C4-2B (cell line): ENCODE data around the gene ILDR1.

Experiments used
- H3K27ac ChIP-seq: fragments of 450-650 bp; 2 replicates; pipeline ENCODE4 v1.5.1; 2017
- ZFX ChIP-seq: fragments of 450-650 bp; IDR thresholded peaks from 2 replicates; pipeline ENCODE4 v1.6.1; 2017
- TF ChIP-seq, protein P1 (sequence below): fragments of 450-650 bp; conservative IDR thresholded peaks from 2 replicates; pipeline ENCODE4 v1.5.1; 2017; ENCODE audit warnings: mild to moderate bottlenecking

The ILDR1 gene

DNA sequence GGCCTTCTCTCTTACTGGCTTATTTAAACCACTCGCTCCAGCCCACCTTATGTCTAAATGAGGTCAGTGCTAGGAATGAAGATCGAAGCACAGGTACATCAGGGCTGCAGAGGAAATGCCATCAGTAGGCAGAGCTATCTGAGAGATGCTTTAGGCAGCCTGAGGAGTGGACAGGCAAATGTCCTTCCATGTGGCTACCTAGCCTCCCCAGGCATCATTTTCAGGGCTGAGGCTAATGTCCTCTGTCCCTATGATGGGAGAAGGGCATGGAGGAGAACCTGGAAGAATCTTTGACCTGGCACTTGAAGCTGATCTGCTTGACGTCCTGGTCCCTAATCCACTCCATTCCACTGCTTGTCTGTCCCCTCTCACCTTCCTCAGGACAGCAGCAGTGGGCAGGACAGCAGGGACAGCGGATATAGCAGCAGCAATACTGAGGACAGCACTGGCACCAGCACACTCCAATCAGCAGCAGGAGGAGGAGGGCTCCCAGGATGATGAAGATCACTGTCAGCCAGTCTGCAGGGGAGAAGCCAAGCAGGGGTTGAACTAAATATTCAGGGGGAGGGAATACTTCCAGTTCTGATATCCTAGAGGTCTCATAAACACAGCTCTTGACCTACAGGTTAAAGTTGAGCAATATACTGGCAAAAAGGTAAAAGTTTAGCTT lies 21.0 kb downstream of the ILDR1 start:
- no peak for TF ChIP-seq ZFX
- TF ChIP-seq, protein P1, sequence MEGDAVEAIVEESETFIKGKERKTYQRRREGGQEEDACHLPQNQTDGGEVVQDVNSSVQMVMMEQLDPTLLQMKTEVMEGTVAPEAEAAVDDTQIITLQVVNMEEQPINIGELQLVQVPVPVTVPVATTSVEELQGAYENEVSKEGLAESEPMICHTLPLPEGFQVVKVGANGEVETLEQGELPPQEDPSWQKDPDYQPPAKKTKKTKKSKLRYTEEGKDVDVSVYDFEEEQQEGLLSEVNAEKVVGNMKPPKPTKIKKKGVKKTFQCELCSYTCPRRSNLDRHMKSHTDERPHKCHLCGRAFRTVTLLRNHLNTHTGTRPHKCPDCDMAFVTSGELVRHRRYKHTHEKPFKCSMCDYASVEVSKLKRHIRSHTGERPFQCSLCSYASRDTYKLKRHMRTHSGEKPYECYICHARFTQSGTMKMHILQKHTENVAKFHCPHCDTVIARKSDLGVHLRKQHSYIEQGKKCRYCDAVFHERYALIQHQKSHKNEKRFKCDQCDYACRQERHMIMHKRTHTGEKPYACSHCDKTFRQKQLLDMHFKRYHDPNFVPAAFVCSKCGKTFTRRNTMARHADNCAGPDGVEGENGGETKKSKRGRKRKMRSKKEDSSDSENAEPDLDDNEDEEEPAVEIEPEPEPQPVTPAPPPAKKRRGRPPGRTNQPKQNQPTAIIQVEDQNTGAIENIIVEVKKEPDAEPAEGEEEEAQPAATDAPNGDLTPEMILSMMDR = no peak
- H3K27ac ChIP-seq = no peak overlapping the region

DNA sequence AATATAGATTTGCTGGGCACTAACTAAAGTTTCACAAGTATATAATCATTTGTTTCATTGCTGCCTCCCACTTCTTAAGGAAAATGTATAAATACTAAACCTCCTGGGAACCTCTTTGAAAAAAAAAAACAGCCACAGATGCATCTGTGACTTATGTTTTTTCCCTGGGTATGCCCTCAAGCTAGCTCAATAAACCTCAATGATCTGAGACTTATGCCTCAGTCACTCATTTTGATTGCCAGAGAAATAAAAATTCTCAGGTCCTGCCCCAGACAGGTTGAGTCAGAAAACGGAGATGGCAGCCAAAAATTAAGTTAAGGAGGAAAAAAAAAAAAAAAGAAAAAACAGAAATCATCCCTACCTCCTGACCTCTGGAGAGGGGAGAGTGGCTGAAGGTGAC lies 22.1 kb downstream of the ILDR1 start:
- no peak overlapping the region for H3K27ac ChIP-seq
- TF ChIP-seq, protein P1 = no peak
- TF ChIP-seq ZFX = no peak

DNA sequence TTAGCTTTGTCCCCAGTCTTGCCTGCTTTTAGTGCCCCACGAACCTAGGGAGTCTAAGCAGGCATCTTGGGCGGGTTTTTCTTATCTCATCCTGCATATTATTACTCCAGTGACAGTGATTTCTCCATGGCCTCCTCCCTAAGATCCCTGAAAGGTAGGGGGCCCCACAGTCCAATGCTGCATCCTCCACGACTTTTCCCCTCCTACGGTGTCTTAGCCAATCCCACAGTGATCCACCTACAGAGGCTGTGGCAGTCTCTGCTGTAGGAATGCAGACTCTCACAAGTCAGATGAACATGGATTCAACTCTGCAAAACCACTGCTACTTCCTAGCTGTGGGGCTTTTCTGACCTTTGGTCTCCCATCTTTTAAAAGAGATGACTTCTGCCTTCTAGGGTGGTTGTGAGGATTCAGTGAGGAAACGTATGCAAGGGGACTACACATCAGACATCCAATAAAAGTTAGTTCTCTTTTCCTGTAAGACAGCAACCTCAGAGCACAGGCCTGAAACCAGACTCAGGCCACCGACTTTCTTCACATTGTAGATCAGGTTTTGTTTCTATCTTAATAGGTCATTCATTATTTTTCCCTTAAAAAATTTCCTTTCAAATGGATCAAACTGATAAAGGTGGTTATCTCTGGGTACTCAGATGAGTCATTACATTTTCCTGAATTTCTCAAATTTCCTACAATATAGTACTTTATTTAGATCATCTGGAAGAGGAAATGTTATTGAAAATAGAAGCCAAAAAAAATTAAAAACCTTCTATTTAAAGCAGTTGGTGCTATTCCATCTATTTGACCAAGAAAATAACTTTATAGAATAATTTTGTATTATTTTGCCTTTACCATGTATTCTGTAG lies 23.2 kb downstream of the ILDR1 start:
- TF ChIP-seq ZFX = no peak
- TF ChIP-seq, protein P1 = no peak
- H3K27ac ChIP-seq = no peak overlapping the region

DNA sequence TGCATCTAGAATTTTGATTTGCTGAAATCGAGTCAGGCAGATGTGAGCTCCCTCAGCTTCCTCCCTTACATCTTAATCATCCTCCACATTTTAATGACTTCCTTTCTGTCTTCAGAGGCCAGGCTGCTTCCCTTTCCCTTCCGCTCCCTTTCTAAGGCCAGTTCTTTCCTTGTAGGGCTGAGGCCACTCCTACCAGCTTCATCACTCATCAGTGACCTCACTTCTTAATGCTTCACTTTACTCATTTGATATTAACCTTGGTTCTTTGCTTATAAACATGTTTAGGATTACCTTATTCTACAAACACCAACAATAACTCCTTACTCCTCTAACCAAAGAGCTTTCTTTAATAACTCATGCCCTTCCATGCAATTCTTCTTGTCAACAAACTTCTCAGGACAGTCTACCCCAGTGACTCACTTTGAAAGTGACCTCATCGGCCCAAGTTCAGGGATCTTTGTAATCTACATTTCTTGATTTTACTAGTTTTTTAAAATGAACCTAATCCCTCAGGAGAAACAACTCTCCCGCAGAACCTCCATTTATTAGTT lies 23.9 kb downstream of the ILDR1 start:
- no peak overlapping the region for H3K27ac ChIP-seq
- no peak for TF ChIP-seq ZFX
- TF ChIP-seq, protein P1 = no peak

DNA sequence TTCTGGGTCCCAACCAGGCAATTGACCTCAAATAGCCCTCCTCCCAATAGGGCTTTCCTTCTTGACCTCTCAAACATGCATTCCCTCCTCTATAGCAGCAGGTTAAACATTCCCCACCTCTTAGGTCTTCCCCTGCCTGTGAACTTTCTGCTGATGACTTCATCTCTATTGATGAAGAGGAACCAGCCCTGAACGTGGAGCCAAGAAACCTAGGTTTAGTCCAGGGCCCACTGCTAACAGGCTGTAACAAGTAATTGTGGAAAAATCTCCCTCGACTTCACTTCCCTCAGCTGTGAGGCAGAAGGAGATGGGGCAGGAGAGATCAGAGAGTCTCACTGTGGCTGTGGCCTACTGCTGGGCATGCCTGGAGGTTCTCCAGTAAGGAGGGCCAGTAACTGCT lies 24.7 kb downstream of the ILDR1 start:
- H3K27ac ChIP-seq = no peak overlapping the region
- TF ChIP-seq, protein P1 = no peak
- TF ChIP-seq ZFX = no peak

DNA sequence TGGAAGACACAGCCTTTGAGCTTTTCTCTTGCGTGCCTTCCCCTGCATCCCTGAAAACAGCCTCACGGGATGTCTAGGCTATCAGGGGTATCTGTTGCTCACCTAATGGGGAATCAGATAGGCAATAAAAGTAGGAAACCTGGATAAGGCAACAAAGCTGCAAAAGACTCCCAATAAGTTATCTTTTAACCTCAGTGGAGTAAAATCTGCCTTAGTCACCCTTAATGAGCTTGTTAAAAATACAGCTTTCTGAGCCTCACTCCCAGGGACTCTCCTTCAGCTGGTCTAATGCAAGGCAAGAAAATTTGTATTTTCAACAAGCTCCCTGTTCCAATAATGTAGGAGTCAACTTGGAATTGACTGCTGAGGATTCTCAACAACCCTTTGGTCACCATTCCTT lies 25.6 kb downstream of the ILDR1 start:
- H3K27ac ChIP-seq = no peak overlapping the region
- no peak for TF ChIP-seq ZFX
- TF ChIP-seq, protein P1 = no peak
